SK-N-SH (cell line): ENCODE data around the gene SAMD15.
"Not testable (repeated sequence)": the region's sequence is repeated elsewhere in the genome, so short reads cannot be mapped to it uniquely, and the experiment has no call there.

Experiments
- CTCF ChIP-seq: fragments of 200-600 bp; sonication (generic); IDR thresholded peaks from 2 replicates; pipeline ENCODE4 v1.6.1; 2017; ENCODE audit warnings: antibody characterized with exemption, mild to moderate bottlenecking, moderate library complexity
- EP300 ChIP-seq, 2 experiments: IDR thresholded peaks; 2 replicates each; pipeline versions ENCODE4 v1.4.0 to v1.6.1; 2012; ENCODE audit warnings: borderline replicate concordance in 1 of 2, low read depth in 1 of 2, low read length in 1 of 2
- FOXM1 ChIP-seq: IDR thresholded peaks from 2 replicates; pipeline ENCODE4 v1.4.0; 2012; ENCODE audit warnings: low read depth, mild to moderate bottlenecking
- GABPA ChIP-seq: IDR thresholded peaks from 2 replicates; pipeline ENCODE4 v1.4.0; 2012; ENCODE audit warnings: low read depth, mild to moderate bottlenecking
- GATA2 ChIP-seq: sonication (generic); formaldehyde crosslinking; IDR thresholded peaks from 2 replicates; pipeline ENCODE4 v1.5.0; 2020; ENCODE audit warnings: mild to moderate bottlenecking, missing genetic modification reagents
- JUND ChIP-seq: IDR thresholded peaks from 2 replicates; pipeline ENCODE4 v1.4.0; 2012
- MXI1 ChIP-seq: IDR thresholded peaks from 2 replicates; pipeline ENCODE4 v1.6.1; 2012; ENCODE audit warnings: mild to moderate bottlenecking, low read depth, low read length, improper control_type of control experiment
- NFIC ChIP-seq: IDR thresholded peaks from 2 replicates; pipeline ENCODE4 v1.4.0; 2012; ENCODE audit warnings: borderline replicate concordance
- NRF1 ChIP-seq: IDR thresholded peaks from 2 replicates; pipeline ENCODE4 v1.6.1; 2012; ENCODE audit warnings: low read depth, mild to moderate bottlenecking, low read length
- RFX5 ChIP-seq: IDR thresholded peaks from 2 replicates; pipeline ENCODE4 v1.6.1; 2012; ENCODE audit warnings: mild to moderate bottlenecking, improper control_type of control experiment, low read length
- TAF1 ChIP-seq: IDR thresholded peaks from 2 replicates; pipeline ENCODE4 v1.6.1; 2012; ENCODE audit warnings: low read depth, mild to moderate bottlenecking, low read length, moderate library complexity, borderline replicate concordance
- USF2 ChIP-seq: fragments of 150-350 bp; IDR thresholded peaks from 2 replicates; pipeline ENCODE4 v1.6.1; 2017; ENCODE audit warnings: antibody characterized with exemption, low read length, low read depth, borderline replicate concordance
- YY1 ChIP-seq: IDR thresholded peaks from 2 replicates; pipeline ENCODE4 v1.4.0; 2012; ENCODE audit warnings: low read depth, mild to moderate bottlenecking

GRCh38 chr14:77416098-77416497 lies 38.9 kb downstream of the SAMD15 start:
- TF ChIP-seq JUND; YY1; RFX5; GABPA; CTCF; TAF1; NFIC; NRF1; USF2; MXI1; EP300 (IDR thresholded peaks at IDR 0.05; ENCODE audit: borderline replicate concordance in 1 of 2, low read depth in 1 of 2, low read length in 1 of 2); FOXM1; GATA2 (CRISPR knock-in tag): not testable (repeated sequence)
